ENCODE results near the gene SLC38A8. TPM values are rescaled to one million over a fixed set of nuclear protein-coding genes. Genes with fewer than 3 reads are reported as not detected.

SLC38A8 gene
- total and polyA plus RNA-seq, 4 donors, result 1.2 TPM; not detected in 3

DNA sequence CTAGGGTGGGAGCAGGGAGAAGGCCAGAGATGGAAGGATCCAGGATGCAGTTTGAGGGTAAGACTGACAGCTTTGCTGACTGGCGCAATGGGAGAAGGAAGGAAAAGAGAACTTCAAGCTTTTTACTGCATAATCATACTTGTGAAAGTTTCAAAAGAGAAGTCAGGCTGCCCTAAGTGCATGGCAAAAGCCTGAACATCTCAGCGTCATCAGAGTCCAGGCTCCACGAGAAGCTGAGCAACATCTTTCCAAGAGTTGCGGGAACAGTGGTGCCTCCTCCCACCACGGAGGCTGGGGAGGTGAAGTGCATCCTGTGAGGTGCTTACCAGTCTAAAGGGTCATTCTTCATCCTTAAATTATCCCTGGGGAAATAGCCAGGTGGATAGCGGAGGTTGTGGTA is 26.9 kb upstream of the SLC38A8 start:
- no peak overlapping the region for H3K9ac ChIP-seq (ENCODE audit: insufficient read depth in 1 of 2, low read length in 2 of 2)
- no peaks in the 10 kb centered on the region for H3K27me3 ChIP-seq (ENCODE audit: control insufficient read depth in 3 of 3, insufficient read depth in 3 of 3, low read length in 2 of 3)
- ATAC-seq (ENCODE audit: insufficient read depth, low FRiP score) (no peak), DNase-seq (no peak)
- no peak overlapping the region for H3K4me3 ChIP-seq
- H3K4me1 ChIP-seq (ENCODE audit: control insufficient read depth in 5 of 5, insufficient read depth in 5 of 5, low read length in 5 of 5), result no peaks in the 10 kb centered on the region
- H3K27ac ChIP-seq (ENCODE audit: low read depth in 1 of 2, low read length in 1 of 2), result no peak overlapping the region
- TF ChIP-seq, protein P1, sequence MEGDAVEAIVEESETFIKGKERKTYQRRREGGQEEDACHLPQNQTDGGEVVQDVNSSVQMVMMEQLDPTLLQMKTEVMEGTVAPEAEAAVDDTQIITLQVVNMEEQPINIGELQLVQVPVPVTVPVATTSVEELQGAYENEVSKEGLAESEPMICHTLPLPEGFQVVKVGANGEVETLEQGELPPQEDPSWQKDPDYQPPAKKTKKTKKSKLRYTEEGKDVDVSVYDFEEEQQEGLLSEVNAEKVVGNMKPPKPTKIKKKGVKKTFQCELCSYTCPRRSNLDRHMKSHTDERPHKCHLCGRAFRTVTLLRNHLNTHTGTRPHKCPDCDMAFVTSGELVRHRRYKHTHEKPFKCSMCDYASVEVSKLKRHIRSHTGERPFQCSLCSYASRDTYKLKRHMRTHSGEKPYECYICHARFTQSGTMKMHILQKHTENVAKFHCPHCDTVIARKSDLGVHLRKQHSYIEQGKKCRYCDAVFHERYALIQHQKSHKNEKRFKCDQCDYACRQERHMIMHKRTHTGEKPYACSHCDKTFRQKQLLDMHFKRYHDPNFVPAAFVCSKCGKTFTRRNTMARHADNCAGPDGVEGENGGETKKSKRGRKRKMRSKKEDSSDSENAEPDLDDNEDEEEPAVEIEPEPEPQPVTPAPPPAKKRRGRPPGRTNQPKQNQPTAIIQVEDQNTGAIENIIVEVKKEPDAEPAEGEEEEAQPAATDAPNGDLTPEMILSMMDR (IDR thresholded peaks at IDR 0.05; ENCODE audit: control extremely low read depth, extremely low read depth), result no peak
- H3K36me3 ChIP-seq (ENCODE audit: control insufficient read depth in 4 of 4, insufficient read depth in 4 of 4, low read length in 4 of 4), result peaks cover 31 to 57% (median 45%) of the 10 kb centered on the region in 4 donors
- no peaks in the 10 kb centered on the region for H3K9me3 ChIP-seq (ENCODE audit: control insufficient read depth in 4 of 4, insufficient read depth in 3 of 4, low read length in 3 of 4)
- 60 to 80% methylated on average over 6 of the region's 6 CpGs for WGBS, 2 donors

DNA sequence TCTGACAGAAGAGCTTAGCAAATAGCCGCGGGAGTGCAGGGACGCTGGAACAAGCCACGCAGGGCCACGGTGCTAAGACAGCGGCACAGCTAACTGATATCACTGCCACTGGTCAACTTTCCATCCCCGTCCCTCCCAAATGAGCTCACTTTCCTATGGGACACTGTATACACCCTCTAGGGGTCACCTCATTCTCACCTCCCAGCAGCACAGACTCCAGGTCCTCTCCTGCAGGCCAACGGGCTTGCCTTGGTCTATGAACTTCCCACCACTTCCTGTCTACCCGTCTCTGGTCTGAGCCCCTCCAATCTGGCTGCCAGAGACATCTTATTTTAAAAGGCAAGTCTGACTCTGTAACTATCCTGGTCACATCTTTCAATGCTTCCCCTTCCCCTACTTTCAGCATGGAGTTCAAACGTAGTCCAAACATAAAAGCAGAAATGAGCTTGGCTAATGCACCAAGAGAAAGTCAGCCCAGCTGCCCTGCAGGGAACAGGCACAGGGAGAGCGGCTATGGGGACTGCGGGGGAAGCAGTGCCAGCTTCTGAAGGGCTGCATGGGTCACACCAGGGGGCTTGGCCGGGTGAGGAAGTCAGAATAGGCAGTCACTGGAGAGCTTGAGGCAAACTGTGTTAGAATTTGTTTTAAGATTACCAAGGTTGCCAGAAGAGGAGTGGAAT is 26.3 kb upstream of the SLC38A8 start:
- TF ChIP-seq, protein P1 (IDR thresholded peaks at IDR 0.05; ENCODE audit: control extremely low read depth, extremely low read depth), result no peak
- no peaks in the 10 kb centered on the region for H3K27me3 ChIP-seq (ENCODE audit: control insufficient read depth in 3 of 3, insufficient read depth in 3 of 3, low read length in 2 of 3)
- H3K9ac ChIP-seq (ENCODE audit: insufficient read depth in 1 of 2, low read length in 2 of 2), result no peak overlapping the region
- WGBS, 2 donors, result 72 to 83% methylated on average over 13 of the region's 13 CpGs
- no peak for ATAC-seq (ENCODE audit: insufficient read depth, low FRiP score)
- H3K4me1 ChIP-seq (ENCODE audit: control insufficient read depth in 5 of 5, insufficient read depth in 5 of 5, low read length in 5 of 5), result no peaks in the 10 kb centered on the region
- no peaks in the 10 kb centered on the region for H3K9me3 ChIP-seq (ENCODE audit: control insufficient read depth in 4 of 4, insufficient read depth in 3 of 4, low read length in 3 of 4)
- no peak overlapping the region for H3K27ac ChIP-seq (ENCODE audit: low read depth in 1 of 2, low read length in 1 of 2)
- H3K4me3 ChIP-seq, result no peak overlapping the region
- H3K36me3 ChIP-seq (ENCODE audit: control insufficient read depth in 4 of 4, insufficient read depth in 4 of 4, low read length in 4 of 4), result peaks cover 33 to 61% (median 39%) of the 10 kb centered on the region in 4 donors
- DNase-seq, result no peak

DNA sequence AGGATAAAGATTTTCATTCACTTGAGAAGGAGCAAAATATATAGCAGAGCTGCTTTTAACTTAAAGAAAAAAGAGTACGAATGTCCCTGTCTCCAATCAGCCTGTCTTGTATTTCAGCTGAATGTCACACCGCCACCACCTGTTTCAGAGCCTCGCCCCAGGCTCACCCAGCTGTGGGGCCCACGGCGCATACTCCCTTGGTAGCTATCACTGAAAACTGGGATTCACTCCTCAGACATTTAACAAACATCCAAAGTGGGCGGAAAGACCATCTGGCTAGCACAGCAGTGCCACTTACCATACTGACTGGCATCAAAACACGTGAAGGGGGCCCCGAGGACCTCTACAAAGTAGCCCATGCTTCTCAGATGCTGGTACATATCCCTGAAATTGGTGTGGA is 25.4 kb upstream of the SLC38A8 start:
- TF ChIP-seq, protein P1 (IDR thresholded peaks at IDR 0.05; ENCODE audit: control extremely low read depth, extremely low read depth), result no peak
- WGBS, 2 donors, result 94 to 98% methylated on average over 8 of the region's 8 CpGs
- DNase-seq, result no peak

DNA sequence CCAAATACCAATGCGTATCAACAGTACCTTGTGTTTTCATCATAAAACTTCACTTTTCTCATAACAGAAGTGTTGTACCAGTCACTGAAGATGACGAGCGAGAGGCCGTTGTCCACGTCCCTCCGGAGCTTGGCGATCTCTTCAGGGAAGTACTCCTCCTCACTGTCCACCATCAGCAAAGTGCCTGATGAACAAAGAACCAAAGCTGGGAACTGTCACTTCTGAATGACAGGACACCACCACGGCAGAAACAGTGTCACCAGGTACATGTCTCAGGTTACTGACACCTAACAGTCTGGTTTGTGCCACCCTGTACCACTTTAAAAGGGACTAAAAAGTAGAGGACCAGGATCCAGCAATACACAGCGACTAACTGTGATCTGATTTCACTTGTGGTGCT is 25.0 kb upstream of the SLC38A8 start:
- ATAC-seq (ENCODE audit: insufficient read depth, low FRiP score) (no peak), DNase-seq (no peak)
- Histone ChIP-seq H3K4me3 (no peak overlapping the region), H3K4me1 (ENCODE audit: control insufficient read depth in 5 of 5, insufficient read depth in 5 of 5, low read length in 5 of 5) (no peaks in the 10 kb centered on the region), H3K27me3 (ENCODE audit: control insufficient read depth in 3 of 3, insufficient read depth in 3 of 3, low read length in 2 of 3) (no peaks in the 10 kb centered on the region), H3K9ac (ENCODE audit: insufficient read depth in 1 of 2, low read length in 2 of 2) (no peak overlapping the region), H3K9me3 (ENCODE audit: control insufficient read depth in 4 of 4, insufficient read depth in 3 of 4, low read length in 3 of 4) (no peaks in the 10 kb centered on the region), H3K27ac (ENCODE audit: low read depth in 1 of 2, low read length in 1 of 2) (no peak overlapping the region), H3K36me3 (ENCODE audit: control insufficient read depth in 4 of 4, insufficient read depth in 4 of 4, low read length in 4 of 4) (peaks cover 33 to 67% (median 40%) of the 10 kb centered on the region in 4 donors)
- 92 to 94% methylated on average over 9 of the region's 9 CpGs for WGBS, 2 donors
- TF ChIP-seq, protein P1 (IDR thresholded peaks at IDR 0.05; ENCODE audit: control extremely low read depth, extremely low read depth), result no peak

More for the DNA sequence above, 25.4 kb upstream of the SLC38A8 start:
- peaks cover 33 to 67% (median 38%) of the 10 kb centered on the region in 4 donors for H3K36me3 ChIP-seq (ENCODE audit: control insufficient read depth in 4 of 4, insufficient read depth in 4 of 4, low read length in 4 of 4)
- H3K9me3 ChIP-seq (ENCODE audit: control insufficient read depth in 4 of 4, insufficient read depth in 3 of 4, low read length in 3 of 4), result no peaks in the 10 kb centered on the region
- H3K9ac ChIP-seq (ENCODE audit: insufficient read depth in 1 of 2, low read length in 2 of 2), result no peak overlapping the region
- no peak overlapping the region for H3K4me3 ChIP-seq
- H3K4me1 ChIP-seq (ENCODE audit: control insufficient read depth in 5 of 5, insufficient read depth in 5 of 5, low read length in 5 of 5), result no peaks in the 10 kb centered on the region
- ATAC-seq (ENCODE audit: insufficient read depth, low FRiP score), result no peak
- H3K27me3 ChIP-seq (ENCODE audit: control insufficient read depth in 3 of 3, insufficient read depth in 3 of 3, low read length in 2 of 3), result no peaks in the 10 kb centered on the region
- no peak overlapping the region for H3K27ac ChIP-seq (ENCODE audit: low read depth in 1 of 2, low read length in 1 of 2)

Data from lung (tissue), 12 donors.